Nephron progenitor cell (in vitro differentiated cells): Measurements from ENCODE around the gene KCMF1.

ENCODE experiments used
- DNase-seq: peaks from one replicate; pipeline ENCODE4 v3.0.0; 2021
- H3K27ac Mint-ChIP-seq: 2 replicates; pipeline ENCODE4 v1.8.0; 2021; ENCODE audit warnings: mild to moderate bottlenecking, moderate library complexity, mixed read lengths
- H3K27me3 Mint-ChIP-seq: 2 replicates; pipeline ENCODE4 v1.8.0; 2021; ENCODE audit warnings: mild to moderate bottlenecking, low read depth, mixed read lengths; ENCODE audit not compliant: poor library complexity
- H3K36me3 Mint-ChIP-seq: 2 replicates; pipeline ENCODE4 v1.8.0; 2021; ENCODE audit warnings: low read depth, mixed read lengths
- H3K4me1 Mint-ChIP-seq: 2 replicates; pipeline ENCODE4 v1.8.0; 2021; ENCODE audit warnings: mixed read lengths
- H3K4me3 Mint-ChIP-seq: 2 replicates; pipeline ENCODE4 v1.8.0; 2021; ENCODE audit warnings: mild to moderate bottlenecking, moderate library complexity, mixed read lengths
- H3K9me3 Mint-ChIP-seq: 2 replicates; pipeline ENCODE4 v1.8.0; 2021; ENCODE audit warnings: mild to moderate bottlenecking, moderate library complexity, mixed read lengths
- CTCF ChIP-seq: fragments of 200-600 bp; sonication (generic); IDR thresholded peaks from 2 replicates; pipeline ENCODE4 v1.5.0; 2021; ENCODE audit warnings: antibody characterized with exemption

The KCMF1 gene

GRCh38 chr2:85015653-85016360, 44.8 kb downstream of the KCMF1 start:
- peaks cover 2% of the 10 kb centered on the region for H3K27me3 Mint-ChIP-seq
- no peak for TF ChIP-seq CTCF
- DNase-seq, result no peak
- peaks cover under 1% of the 10 kb centered on the region for H3K9me3 Mint-ChIP-seq
- no peak overlapping the region for H3K4me3 Mint-ChIP-seq
- peaks cover 24% of the 10 kb centered on the region for H3K36me3 Mint-ChIP-seq
- H3K4me1 Mint-ChIP-seq, result peaks cover 42% of the 10 kb centered on the region
- H3K27ac Mint-ChIP-seq, result peak overlapping the region; percentile 3

- Mint-ChIP-seq H3K27me3 (peaks cover 2% of the 10 kb centered on the region), H3K36me3 (peaks cover 24% of the 10 kb centered on the region), H3K4me3 (no peak overlapping the region), H3K9me3 (peaks cover 7% of the 10 kb centered on the region), H3K27ac (peak overlapping the region; percentile 29), H3K4me1 (peaks cover 42% of the 10 kb centered on the region)
- no peak for TF ChIP-seq CTCF
- DNase-seq, result no peak
Measured at GRCh38 chr2:85016446-85016845, 45.5 kb downstream of the KCMF1 start.

GRCh38 chr2:85017411-85018048, 46.6 kb downstream of the KCMF1 start:
- TF ChIP-seq CTCF, result peak; percentile 36
- no peak for DNase-seq
- H3K27me3 Mint-ChIP-seq, result peaks cover 2% of the 10 kb centered on the region
- H3K27ac Mint-ChIP-seq, result no peak overlapping the region
- H3K9me3 Mint-ChIP-seq, result peaks cover 14% of the 10 kb centered on the region
- peaks cover 25% of the 10 kb centered on the region for H3K36me3 Mint-ChIP-seq
- peaks cover 42% of the 10 kb centered on the region for H3K4me1 Mint-ChIP-seq
- H3K4me3 Mint-ChIP-seq, result no peak overlapping the region

- no peak for TF ChIP-seq CTCF
- Mint-ChIP-seq H3K36me3 (peaks cover 29% of the 10 kb centered on the region), H3K27me3 (peaks cover 2% of the 10 kb centered on the region), H3K9me3 (peaks cover 18% of the 10 kb centered on the region), H3K4me3 (no peak overlapping the region), H3K27ac (no peak overlapping the region), H3K4me1 (peaks cover 39% of the 10 kb centered on the region)
- DNase-seq, result no peak
Measured at GRCh38 chr2:85018049-85018447, 47.1 kb downstream of the KCMF1 start.

GRCh38 chr2:85019121-85019520, 48.2 kb downstream of the KCMF1 start:
- peaks cover 29% of the 10 kb centered on the region for H3K4me1 Mint-ChIP-seq

More at GRCh38 chr2:85019121-85019520, 48.2 kb downstream of the KCMF1 start:
- no peak overlapping the region for H3K4me3 Mint-ChIP-seq
- H3K9me3 Mint-ChIP-seq, result peaks cover 23% of the 10 kb centered on the region
- H3K27me3 Mint-ChIP-seq, result peaks cover 2% of the 10 kb centered on the region
- H3K36me3 Mint-ChIP-seq, result peaks cover 40% of the 10 kb centered on the region
- H3K27ac Mint-ChIP-seq, result no peak overlapping the region
- no peak for TF ChIP-seq CTCF
- no peak for DNase-seq
